GM12874 (cell line): Measurements from ENCODE around the gene SC5D.

Experiments
- TF ChIP-seq, protein P1 (sequence below): IDR thresholded peaks from 2 replicates; pipeline ENCODE4 v1.5.1; 2011; ENCODE audit warnings: low read depth, mild to moderate bottlenecking, control low read depth, low read length, moderate library complexity; ENCODE audit not compliant: insufficient read depth

SC5D gene

DNA sequence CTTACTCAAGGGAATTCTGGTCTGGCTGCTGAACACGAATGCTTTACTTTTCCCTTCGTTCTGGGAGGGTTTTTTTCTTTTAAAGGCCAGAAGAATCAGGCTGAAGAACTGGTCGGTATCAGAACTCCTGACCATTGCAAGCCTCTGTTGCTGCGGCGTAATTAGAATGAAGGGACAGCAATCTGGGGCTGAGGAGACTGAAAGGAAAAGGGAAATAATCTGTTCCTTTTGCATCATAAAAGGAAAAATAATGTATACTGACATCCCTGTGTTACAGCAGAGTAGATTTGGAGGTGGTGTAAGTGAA, 670 bp downstream of the SC5D start:
- TF ChIP-seq, protein P1, sequence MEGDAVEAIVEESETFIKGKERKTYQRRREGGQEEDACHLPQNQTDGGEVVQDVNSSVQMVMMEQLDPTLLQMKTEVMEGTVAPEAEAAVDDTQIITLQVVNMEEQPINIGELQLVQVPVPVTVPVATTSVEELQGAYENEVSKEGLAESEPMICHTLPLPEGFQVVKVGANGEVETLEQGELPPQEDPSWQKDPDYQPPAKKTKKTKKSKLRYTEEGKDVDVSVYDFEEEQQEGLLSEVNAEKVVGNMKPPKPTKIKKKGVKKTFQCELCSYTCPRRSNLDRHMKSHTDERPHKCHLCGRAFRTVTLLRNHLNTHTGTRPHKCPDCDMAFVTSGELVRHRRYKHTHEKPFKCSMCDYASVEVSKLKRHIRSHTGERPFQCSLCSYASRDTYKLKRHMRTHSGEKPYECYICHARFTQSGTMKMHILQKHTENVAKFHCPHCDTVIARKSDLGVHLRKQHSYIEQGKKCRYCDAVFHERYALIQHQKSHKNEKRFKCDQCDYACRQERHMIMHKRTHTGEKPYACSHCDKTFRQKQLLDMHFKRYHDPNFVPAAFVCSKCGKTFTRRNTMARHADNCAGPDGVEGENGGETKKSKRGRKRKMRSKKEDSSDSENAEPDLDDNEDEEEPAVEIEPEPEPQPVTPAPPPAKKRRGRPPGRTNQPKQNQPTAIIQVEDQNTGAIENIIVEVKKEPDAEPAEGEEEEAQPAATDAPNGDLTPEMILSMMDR: no peak

DNA sequence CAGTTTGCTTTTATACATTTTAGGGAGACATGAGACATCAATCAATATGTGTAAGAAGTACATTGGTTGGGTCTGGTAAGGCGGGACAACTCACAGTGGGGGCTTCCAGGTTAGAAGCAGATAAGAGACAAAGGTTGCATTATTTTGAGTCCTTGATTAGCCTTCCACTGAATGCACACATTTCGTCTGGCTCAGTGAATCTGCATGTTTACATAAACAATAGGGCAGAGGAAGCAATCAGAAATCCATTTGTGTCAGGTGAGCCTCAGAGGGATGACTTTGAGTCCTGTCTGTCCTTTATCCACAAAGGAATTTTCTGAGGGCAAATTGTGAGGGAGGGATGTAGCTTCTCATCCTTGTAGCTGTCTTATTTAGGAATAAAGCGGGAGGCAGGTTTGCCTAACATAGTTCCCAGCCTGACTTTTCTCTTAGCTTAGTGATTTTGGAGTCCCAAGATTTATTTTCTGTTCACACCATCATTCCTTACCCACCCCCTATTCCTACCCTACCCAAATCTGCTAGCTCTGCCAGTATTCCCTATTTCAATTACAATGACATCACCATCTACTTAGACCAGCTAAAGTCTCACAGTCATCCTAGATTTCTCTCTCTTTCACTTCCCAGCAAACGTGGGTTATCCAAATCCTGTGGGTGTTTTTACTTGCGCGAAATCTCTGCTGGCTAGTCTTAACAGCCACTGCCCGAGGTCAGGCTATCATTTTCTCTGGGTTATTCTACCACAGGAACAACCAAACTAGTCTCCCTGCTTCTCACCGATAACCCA, 2.9 kb downstream of the SC5D start:
- TF ChIP-seq, protein P1: no peak

DNA sequence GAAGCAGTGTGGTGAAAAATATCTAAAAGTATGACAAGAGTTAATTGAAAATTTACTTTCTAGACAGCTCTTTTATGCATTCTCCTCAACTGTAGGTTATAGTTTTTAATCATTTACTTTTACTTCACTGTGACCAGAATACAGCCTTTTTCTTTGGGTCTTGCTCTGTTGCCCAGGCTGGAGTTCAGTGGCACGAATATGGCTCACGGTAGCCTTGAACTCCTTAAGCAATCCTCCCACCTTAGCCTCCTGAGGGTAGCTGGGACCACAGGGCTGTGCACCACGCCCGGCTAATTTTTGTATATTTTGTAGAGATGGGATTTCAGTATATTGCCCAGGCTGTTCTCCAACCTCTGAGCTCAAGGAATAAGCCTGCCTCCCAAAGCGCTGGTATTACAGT, 5.3 kb downstream of the SC5D start:
- TF ChIP-seq, protein P1: no peak

DNA sequence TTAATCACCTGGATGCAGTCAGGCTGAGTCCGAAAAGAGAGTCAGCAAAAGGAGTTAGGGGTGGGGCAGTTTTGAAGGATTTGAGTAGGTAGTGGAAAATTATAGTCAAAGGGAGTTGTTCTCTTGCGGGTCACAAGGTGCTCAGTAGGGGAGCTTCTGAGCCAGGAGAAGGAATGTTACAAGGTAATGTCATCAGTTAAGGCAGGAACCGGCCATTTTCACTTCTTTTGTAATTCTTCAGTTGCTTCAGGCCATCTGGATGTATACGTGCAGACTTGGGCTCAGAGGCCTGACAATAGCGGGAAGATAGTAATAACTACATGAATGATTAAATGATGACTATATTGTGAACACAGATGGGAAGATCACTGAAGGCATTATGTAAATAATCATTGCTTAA, 6.2 kb downstream of the SC5D start:
- TF ChIP-seq, protein P1: no peak

DNA sequence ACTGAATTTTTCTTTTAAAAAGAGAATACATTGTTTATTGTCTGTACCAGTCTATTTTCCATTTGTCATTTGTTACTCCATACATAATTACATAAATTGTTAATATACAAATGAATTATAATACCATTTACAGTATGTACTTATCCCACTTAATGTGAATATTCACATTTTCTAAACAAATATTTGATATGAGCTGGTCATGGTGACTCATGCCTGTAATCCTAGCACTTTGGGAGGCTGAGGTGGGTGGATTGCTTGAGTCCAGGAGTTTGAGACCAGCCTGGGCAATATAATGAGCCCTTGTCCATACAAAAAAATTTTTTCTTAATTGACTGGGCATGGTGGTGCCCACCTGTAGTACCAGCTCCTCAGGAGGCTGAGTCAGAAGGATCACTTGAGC, 6.8 kb downstream of the SC5D start:
- TF ChIP-seq, protein P1: no peak

DNA sequence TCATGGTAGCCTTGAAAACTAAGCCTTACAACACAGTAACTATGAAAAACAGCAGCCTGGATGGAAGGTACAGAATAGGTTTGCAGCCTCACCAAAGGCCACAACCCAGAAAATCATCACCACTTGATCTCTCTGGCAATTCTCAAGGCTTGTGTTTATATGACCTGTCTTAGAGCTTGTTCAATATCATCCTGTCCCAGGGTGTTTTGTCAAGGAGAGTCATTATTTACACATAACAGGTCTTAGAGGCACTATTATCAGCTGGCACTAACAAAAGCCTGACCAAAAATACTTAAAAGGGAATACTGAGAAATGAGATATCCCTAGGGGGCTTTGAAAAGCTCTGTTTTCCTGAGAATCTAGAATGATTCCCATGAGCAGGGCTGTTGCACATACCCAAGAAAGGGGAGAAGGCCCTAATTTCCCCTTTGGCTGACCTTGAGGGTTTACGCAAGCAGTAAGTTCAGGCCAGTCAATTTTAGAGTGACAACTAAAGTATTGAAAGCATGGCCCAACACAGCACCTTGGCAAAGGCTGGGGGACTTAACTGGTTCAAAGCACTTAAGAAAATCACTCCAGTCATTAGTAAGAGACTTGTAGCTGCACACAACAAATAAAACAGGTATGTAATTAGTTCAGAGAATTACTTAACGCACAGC, 7.9 kb downstream of the SC5D start:
- TF ChIP-seq, protein P1: no peak

- TF ChIP-seq, protein P1: no peak
These were observed 8.6 kb downstream of the SC5D start for GRCh38 chr11:121300972-121301699.
